ENCODE data around the gene ANP32A.

ANP32A gene

DNA sequence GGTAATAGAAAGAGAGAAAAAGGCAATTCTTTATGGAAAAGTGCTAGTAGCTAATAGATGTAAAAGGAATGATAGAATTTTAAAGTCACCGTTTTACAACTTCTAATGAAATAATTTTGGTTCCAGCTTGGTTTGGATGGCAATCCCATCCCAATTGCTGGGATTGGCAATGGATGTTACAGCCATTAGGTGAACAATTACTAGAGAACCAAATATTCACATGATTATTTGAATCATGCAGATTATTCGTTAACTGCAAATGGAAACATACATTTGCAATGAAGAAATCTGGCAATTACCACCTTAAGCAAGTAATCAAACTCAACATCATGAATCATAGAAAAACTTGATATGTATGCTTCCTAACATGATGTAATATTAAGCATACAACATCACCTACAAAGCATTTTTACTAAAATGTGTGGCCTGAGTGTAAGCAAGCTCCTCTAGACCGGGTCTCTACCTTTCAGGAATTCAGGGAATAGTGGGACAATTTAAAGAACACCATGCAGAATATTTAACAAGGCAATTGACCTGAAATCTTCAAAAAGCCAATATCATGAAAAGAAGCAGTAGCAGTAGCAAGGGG is 26.2 kb upstream of the ANP32A start:
- DNase-seq (ENCODE audit: low read depth) = no peak
- no peak overlapping the region for H3K4me3 ChIP-seq (ENCODE audit: low read depth, low read length)
- TF ChIP-seq, protein P1, sequence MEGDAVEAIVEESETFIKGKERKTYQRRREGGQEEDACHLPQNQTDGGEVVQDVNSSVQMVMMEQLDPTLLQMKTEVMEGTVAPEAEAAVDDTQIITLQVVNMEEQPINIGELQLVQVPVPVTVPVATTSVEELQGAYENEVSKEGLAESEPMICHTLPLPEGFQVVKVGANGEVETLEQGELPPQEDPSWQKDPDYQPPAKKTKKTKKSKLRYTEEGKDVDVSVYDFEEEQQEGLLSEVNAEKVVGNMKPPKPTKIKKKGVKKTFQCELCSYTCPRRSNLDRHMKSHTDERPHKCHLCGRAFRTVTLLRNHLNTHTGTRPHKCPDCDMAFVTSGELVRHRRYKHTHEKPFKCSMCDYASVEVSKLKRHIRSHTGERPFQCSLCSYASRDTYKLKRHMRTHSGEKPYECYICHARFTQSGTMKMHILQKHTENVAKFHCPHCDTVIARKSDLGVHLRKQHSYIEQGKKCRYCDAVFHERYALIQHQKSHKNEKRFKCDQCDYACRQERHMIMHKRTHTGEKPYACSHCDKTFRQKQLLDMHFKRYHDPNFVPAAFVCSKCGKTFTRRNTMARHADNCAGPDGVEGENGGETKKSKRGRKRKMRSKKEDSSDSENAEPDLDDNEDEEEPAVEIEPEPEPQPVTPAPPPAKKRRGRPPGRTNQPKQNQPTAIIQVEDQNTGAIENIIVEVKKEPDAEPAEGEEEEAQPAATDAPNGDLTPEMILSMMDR (conservative IDR thresholded peaks at IDR 0.05; ENCODE audit: low read depth, low read length) = no peak

DNA sequence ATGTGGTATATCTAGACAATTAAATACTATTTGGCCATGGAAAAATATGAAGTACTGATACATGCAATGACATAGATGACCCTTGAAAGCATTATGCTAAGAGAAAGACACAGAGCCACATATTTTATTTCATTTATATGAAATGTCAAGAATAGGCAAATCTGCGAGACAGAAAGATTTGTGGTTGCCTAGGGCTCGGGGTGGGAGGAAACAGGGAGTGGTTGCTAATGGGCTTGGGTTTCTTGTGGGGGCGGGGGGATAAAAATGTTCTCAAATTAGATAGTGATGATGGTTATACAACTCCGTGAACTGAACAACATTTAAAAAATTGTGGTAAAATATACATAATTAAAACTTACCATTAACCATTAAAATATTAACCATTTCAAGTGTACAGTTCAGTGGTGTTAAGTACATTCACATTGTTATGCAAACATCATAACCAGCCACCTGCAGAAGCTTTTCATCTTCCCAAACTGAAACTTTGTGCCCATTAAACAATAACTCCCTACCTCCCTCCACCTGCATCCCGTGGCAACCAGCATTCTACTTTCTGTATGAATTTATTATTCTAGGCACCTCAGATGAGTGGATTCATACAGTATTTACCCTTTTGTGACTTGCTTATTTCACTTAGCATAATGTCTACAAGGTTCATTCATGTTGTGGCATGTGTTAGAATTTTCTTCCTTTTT is 24.3 kb upstream of the ANP32A start:
- DNase-seq (ENCODE audit: low read depth) = no peak
- TF ChIP-seq, protein P1 (conservative IDR thresholded peaks at IDR 0.05; ENCODE audit: low read depth, low read length) = no peak

GRCh38 chr15:68843425-68844311 is 23.0 kb upstream of the ANP32A start:
- DNase-seq (ENCODE audit: low read depth) = peak; percentile 15
- peak overlapping the region; percentile 52 for H3K4me3 ChIP-seq (ENCODE audit: low read depth, low read length)
- TF ChIP-seq, protein P1 (conservative IDR thresholded peaks at IDR 0.05; ENCODE audit: low read depth, low read length) = no peak

More for the DNA sequence above, 24.3 kb upstream of the ANP32A start:
- no peak overlapping the region for H3K4me3 ChIP-seq (ENCODE audit: low read depth, low read length)

GRCh38 chr15:68842958-68843357 is 22.3 kb upstream of the ANP32A start:
- H3K4me3 ChIP-seq (ENCODE audit: low read depth, low read length) = no peak overlapping the region
- TF ChIP-seq, protein P1 (conservative IDR thresholded peaks at IDR 0.05; ENCODE audit: low read depth, low read length) = no peak
- DNase-seq (ENCODE audit: low read depth) = no peak

DNA sequence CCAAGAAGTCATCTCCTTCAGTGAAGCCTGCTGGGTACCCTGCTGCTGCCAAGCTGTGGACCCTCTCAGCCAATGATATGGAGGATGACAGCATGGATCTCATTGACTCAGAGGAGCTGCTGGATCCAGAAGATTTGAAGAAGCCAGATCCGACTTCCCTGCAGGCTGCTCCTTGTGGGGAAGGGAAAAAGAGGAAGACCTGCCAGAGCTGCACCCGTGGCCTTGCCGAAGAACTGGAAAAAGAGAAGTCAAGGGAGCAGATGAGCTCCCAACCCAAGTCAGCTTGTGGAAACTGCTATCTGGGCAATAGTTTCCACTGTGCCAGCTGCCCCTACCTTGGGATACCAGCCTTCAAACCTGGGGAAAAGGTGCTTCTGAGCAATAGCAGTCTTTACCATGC is 13.7 kb upstream of the ANP32A start:
- TF ChIP-seq, protein P1 (conservative IDR thresholded peaks at IDR 0.05; ENCODE audit: low read depth, low read length) = no peak
- H3K4me3 ChIP-seq (ENCODE audit: low read depth, low read length) = no peak overlapping the region
- DNase-seq (ENCODE audit: low read depth) = no peak

DNA sequence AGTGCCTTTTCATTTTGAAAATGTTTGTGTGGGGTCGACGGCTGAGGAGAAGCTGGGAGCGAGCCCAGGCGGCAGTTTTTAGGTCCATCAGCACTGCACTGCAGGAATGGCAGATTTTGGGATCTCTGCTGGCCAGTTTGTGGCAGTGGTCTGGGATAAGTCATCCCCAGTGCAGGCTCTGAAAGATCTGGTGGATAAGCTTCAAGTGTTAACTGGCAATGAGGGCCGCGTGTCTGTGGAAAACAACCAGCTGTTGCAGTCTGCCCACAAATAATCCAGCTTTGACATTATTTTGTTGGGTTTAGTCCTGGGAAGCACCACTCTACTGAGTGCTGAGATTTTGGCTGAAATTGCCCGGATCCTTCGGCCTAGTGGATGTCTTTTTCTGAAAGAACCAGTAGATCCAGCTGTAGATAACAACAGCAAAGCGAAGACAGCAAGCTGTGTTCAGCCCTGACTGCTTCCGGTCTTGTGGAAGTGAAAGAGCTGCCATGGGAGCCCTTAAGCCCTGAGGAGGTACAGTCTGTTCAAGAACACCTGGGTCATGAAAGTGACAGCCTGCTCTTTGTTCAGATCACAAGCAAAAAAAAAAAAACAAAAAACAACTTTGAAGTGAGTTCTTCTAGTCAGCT is 13.1 kb upstream of the ANP32A start:
- DNase-seq (ENCODE audit: low read depth) = no peak
- no peak overlapping the region for H3K4me3 ChIP-seq (ENCODE audit: low read depth, low read length)
- TF ChIP-seq, protein P1 (conservative IDR thresholded peaks at IDR 0.05; ENCODE audit: low read depth, low read length) = no peak

All from choroid plexus epithelial cell (primary cell).